SK-N-SH treated with all-trans-retinoic acid at 6 μM for 48 hours (cell line): Measurements from ENCODE around the gene SEMA5B.

Experiments used
- ATAC-seq: fragments of 200-7000 bp; cut with Tn5 transposase; 3 replicates; pipeline ENCODE4 v1.9.1; 2020; ENCODE audit warnings: mild to moderate bottlenecking, moderate library complexity
- ARNTL ChIP-seq: fragments of 450-650 bp; formaldehyde crosslinking; IDR thresholded peaks from 2 replicates; pipeline ENCODE4 v1.5.0; 2020; ENCODE audit warnings: low read depth, mild to moderate bottlenecking, moderate library complexity, borderline replicate concordance
- BACH2 ChIP-seq: fragments of 250-450 bp; sonication (Bioruptor Pico); IDR thresholded peaks from 2 replicates; pipeline ENCODE4 v1.9.0; 2021; ENCODE audit warnings: mild to moderate bottlenecking, borderline replicate concordance
- CSDC2 ChIP-seq: fragments of 250-450 bp; sonication (Bioruptor Pico); IDR thresholded peaks from 2 replicates; pipeline ENCODE4 v1.5.0; 2020; ENCODE audit warnings: mild to moderate bottlenecking, moderate library complexity
- ESRRG ChIP-seq: fragments of 250-450 bp; sonication (Bioruptor Pico); IDR thresholded peaks from 2 replicates; pipeline ENCODE4 v1.6.1; 2021; ENCODE audit warnings: mild to moderate bottlenecking
- GLIS3 ChIP-seq: fragments of 250-450 bp; sonication (Bioruptor Pico); IDR thresholded peaks from 2 replicates; pipeline ENCODE4 v1.5.0; 2020; ENCODE audit warnings: mild to moderate bottlenecking, moderate library complexity
- ISL1 ChIP-seq: fragments of 250-450 bp; sonication (Bioruptor Pico); IDR thresholded peaks from 2 replicates; pipeline ENCODE4 v2.1.2; 2022; ENCODE audit warnings: mild to moderate bottlenecking, moderate library complexity
- OSR1 ChIP-seq: fragments of 250-450 bp; sonication (Bioruptor Pico); IDR thresholded peaks from 2 replicates; pipeline ENCODE4 v1.8.0; 2022; ENCODE audit warnings: moderate library complexity, mild to moderate bottlenecking, inconsistent platforms
- PPARA ChIP-seq: fragments of 250-450 bp; sonication (Bioruptor Pico); IDR thresholded peaks from 2 replicates; pipeline ENCODE4 v1.5.0; 2020; ENCODE audit warnings: mild to moderate bottlenecking, borderline replicate concordance
- RARB ChIP-seq: fragments of 250-450 bp; sonication (Bioruptor Pico); IDR thresholded peaks from 2 replicates; pipeline ENCODE4 v1.8.0; 2021; ENCODE audit warnings: mild to moderate bottlenecking, moderate library complexity
- SNAI2 ChIP-seq: fragments of 250-450 bp; sonication (Bioruptor Pico); IDR thresholded peaks from 2 replicates; pipeline ENCODE4 v1.5.0; 2020; ENCODE audit warnings: mild to moderate bottlenecking, moderate library complexity
- TCF4 ChIP-seq: fragments of 250-450 bp; sonication (Bioruptor Pico); IDR thresholded peaks from 2 replicates; pipeline ENCODE4 v1.8.0; 2021; ENCODE audit warnings: mild to moderate bottlenecking, moderate library complexity, borderline replicate concordance
- TOX ChIP-seq: fragments of 250-450 bp; sonication (Bioruptor Pico); IDR thresholded peaks from 2 replicates; pipeline ENCODE4 v1.8.0; 2021; ENCODE audit warnings: mild to moderate bottlenecking, moderate library complexity, borderline replicate concordance
- ZC3H10 ChIP-seq: fragments of 250-450 bp; sonication (Bioruptor Pico); IDR thresholded peaks from 2 replicates; pipeline ENCODE4 v1.5.1; 2021; ENCODE audit warnings: mild to moderate bottlenecking, moderate library complexity
- ZFP3 ChIP-seq: fragments of 250-450 bp; sonication (Bioruptor Pico); IDR thresholded peaks from 2 replicates; pipeline ENCODE4 v1.5.0; 2020; ENCODE audit warnings: mild to moderate bottlenecking, moderate library complexity
- ZFP30 ChIP-seq: fragments of 450-650 bp; formaldehyde crosslinking; IDR thresholded peaks from 2 replicates; pipeline ENCODE4 v1.5.0; 2022; ENCODE audit warnings: mild to moderate bottlenecking, moderate library complexity
- ZNF565 ChIP-seq: fragments of 450-650 bp; formaldehyde crosslinking; conservative IDR thresholded peaks from 2 replicates; pipeline ENCODE4 v1.5.0; 2020; ENCODE audit warnings: low read depth, mild to moderate bottlenecking, moderate library complexity
- ZNF70 ChIP-seq: fragments of 450-650 bp; formaldehyde crosslinking; IDR thresholded peaks from 2 replicates; pipeline ENCODE4 v1.5.0; 2020; ENCODE audit warnings: mild to moderate bottlenecking, moderate library complexity
- ZNF8 ChIP-seq: fragments of 450-650 bp; formaldehyde crosslinking; IDR thresholded peaks from 2 replicates; pipeline ENCODE4 v1.5.0; 2020; ENCODE audit warnings: mild to moderate bottlenecking, moderate library complexity
- TF ChIP-seq, protein P1 (sequence below): fragments of 250-450 bp; sonication (Bioruptor Pico); IDR thresholded peaks from 2 replicates; pipeline ENCODE4 v1.8.0; 2021; ENCODE audit warnings: low read depth, mild to moderate bottlenecking, moderate library complexity, borderline replicate concordance
- TF ChIP-seq, protein P2 (sequence below): fragments of 250-450 bp; sonication (Bioruptor Pico); IDR thresholded peaks from 2 replicates; pipeline ENCODE4 v1.8.0; 2020; ENCODE audit warnings: mild to moderate bottlenecking, moderate library complexity, borderline replicate concordance
- TF ChIP-seq, protein P3 (sequence below): fragments of 250-450 bp; sonication (Bioruptor Pico); IDR thresholded peaks from 2 replicates; pipeline ENCODE4 v1.5.1; 2020; ENCODE audit warnings: low read depth, mild to moderate bottlenecking, moderate library complexity

SEMA5B gene

DNA sequence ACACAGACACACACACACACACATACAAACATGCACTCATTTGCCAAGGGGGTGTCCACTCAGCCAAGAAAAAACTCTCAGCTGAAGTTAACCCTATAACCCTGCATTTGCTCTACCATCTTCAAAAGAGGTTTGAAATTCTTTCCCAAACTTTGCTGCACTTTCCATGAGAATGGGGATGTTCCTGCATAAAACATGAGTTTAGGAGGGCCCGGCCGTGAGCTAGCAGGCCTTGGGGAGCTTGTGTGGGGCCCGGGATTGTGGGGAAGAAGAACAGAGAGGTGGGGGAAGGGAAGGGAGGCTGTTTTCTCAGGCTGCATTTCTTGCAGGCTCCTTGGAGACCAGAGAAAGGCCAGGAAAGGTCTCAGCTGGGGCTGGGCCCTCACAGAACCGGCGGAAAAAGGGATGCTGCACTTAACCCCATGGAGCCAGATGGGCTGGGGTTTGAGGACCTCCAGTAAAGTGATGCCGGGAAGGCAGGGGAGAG lies 40.8 kb downstream of the SEMA5B start (continued):
- TF ChIP-seq CSDC2 (CRISPR knock-in tag) (no peak), ZNF8 (CRISPR knock-in tag) (no peak), ZC3H10 (CRISPR knock-in tag) (no peak), ISL1 (CRISPR knock-in tag) (no peak), BACH2 (CRISPR knock-in tag) (no peak), OSR1 (CRISPR knock-in tag) (no peak), ZNF565 (CRISPR knock-in tag) (no peak), TCF4 (CRISPR knock-in tag) (no peak)

DNA sequence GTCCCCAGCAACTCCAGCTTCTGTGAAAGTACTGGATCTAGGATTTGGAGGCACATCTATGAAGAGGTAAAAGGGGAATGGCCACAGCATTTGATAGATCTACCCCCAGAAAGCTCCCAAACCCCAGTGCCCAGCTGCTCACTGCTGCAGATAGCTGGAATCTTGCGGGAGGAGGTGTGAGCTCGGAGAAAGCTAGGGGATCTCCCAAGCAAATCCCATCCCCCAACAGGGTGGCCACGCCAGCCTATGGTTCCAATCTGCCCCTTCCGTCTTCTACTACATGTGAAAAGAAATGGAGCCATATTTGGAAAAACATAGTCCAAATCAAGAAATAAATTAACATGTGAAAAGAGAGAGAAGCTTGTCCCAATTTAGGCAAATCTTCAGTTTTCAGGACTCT lies 42.0 kb downstream of the SEMA5B start:
- ATAC-seq = no peak
- TF ChIP-seq ESRRG = no peak
- no peak for TF ChIP-seq CSDC2 (CRISPR knock-in tag)
- no peak for TF ChIP-seq ZNF70 (CRISPR knock-in tag)
- no peak for TF ChIP-seq GLIS3 (CRISPR knock-in tag)
- TF ChIP-seq ZFP3 (CRISPR knock-in tag) = no peak
- no peak for TF ChIP-seq TOX (CRISPR knock-in tag)
- TF ChIP-seq ISL1 (CRISPR knock-in tag) = no peak
- no peak for TF ChIP-seq SNAI2
- TF ChIP-seq ZFP30 (CRISPR knock-in tag) = no peak
- TF ChIP-seq TCF4 (CRISPR knock-in tag) = no peak
- TF ChIP-seq RARB = no peak
- TF ChIP-seq, protein P1, sequence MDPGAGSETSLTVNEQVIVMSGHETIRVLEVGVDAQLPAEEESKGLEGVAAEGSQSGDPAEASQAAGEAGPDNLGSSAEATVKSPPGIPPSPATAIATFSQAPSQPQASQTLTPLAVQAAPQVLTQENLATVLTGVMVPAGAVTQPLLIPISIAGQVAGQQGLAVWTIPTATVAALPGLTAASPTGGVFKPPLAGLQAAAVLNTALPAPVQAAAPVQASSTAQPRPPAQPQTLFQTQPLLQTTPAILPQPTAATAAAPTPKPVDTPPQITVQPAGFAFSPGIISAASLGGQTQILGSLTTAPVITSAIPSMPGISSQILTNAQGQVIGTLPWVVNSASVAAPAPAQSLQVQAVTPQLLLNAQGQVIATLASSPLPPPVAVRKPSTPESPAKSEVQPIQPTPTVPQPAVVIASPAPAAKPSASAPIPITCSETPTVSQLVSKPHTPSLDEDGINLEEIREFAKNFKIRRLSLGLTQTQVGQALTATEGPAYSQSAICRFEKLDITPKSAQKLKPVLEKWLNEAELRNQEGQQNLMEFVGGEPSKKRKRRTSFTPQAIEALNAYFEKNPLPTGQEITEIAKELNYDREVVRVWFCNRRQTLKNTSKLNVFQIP (CRISPR knock-in tag) = no peak
- TF ChIP-seq BACH2 (CRISPR knock-in tag) = no peak
- TF ChIP-seq OSR1 (CRISPR knock-in tag) = no peak
- no peak for TF ChIP-seq ZNF565 (CRISPR knock-in tag)

DNA sequence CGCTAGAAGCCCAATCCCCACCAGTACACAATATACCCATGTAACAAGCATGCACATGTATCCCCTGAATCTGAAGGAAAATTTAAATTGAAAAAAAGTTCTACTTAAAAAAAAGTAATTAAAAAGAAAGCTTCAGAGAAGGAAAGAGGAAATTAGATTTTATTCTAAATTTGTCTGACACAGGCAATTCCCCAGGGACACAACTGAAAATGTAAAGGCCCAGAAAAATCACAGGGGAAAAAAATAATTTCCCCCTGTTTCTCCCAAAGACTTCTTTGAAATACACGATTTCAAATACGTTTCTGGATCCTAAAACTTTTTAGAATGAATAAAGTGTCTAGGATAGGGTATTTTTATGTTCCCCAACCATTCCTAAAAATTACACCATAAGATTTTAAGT lies 42.9 kb downstream of the SEMA5B start:
- TF ChIP-seq, protein P1 (CRISPR knock-in tag) = no peak
- TF ChIP-seq ESRRG (no peak), ZNF565 (CRISPR knock-in tag) (no peak), SNAI2 (no peak)
- no peak for ATAC-seq

DNA sequence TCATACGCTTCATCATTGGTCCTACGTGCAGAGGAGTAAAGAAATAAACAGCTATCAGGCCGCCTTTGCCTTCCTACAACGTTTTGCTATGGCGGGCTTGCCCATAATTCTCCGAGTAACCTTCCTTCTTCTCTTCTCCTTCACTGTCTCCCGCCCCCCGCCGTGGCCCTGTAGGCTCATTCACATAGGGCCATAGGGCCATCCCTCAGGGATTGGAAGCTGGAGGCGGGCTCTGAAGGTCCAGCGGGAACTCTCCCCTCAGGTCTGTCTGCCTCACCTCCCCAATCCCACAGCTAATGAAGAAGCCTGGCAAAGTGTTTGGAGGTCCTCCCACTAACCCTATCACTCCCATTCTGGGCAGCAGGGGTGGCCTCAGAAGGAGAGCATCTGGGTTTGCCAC lies 43.6 kb downstream of the SEMA5B start:
- no peak for TF ChIP-seq SNAI2
- TF ChIP-seq, protein P2, sequence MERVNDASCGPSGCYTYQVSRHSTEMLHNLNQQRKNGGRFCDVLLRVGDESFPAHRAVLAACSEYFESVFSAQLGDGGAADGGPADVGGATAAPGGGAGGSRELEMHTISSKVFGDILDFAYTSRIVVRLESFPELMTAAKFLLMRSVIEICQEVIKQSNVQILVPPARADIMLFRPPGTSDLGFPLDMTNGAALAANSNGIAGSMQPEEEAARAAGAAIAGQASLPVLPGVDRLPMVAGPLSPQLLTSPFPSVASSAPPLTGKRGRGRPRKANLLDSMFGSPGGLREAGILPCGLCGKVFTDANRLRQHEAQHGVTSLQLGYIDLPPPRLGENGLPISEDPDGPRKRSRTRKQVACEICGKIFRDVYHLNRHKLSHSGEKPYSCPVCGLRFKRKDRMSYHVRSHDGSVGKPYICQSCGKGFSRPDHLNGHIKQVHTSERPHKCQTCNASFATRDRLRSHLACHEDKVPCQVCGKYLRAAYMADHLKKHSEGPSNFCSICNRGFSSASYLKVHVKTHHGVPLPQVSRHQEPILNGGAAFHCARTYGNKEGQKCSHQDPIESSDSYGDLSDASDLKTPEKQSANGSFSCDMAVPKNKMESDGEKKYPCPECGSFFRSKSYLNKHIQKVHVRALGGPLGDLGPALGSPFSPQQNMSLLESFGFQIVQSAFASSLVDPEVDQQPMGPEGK (CRISPR knock-in tag) = no peak
- TF ChIP-seq TOX (CRISPR knock-in tag) = no peak
- TF ChIP-seq PPARA = no peak
- no peak for TF ChIP-seq ARNTL (CRISPR knock-in tag)
- TF ChIP-seq ZNF70 (CRISPR knock-in tag) = no peak
- no peak for TF ChIP-seq BACH2 (CRISPR knock-in tag)
- no peak for TF ChIP-seq ESRRG
- TF ChIP-seq, protein P1 (CRISPR knock-in tag) = no peak
- TF ChIP-seq ZNF565 (CRISPR knock-in tag) = no peak
- no peak for TF ChIP-seq CSDC2 (CRISPR knock-in tag)
- TF ChIP-seq ISL1 (CRISPR knock-in tag) = no peak
- TF ChIP-seq, protein P3, sequence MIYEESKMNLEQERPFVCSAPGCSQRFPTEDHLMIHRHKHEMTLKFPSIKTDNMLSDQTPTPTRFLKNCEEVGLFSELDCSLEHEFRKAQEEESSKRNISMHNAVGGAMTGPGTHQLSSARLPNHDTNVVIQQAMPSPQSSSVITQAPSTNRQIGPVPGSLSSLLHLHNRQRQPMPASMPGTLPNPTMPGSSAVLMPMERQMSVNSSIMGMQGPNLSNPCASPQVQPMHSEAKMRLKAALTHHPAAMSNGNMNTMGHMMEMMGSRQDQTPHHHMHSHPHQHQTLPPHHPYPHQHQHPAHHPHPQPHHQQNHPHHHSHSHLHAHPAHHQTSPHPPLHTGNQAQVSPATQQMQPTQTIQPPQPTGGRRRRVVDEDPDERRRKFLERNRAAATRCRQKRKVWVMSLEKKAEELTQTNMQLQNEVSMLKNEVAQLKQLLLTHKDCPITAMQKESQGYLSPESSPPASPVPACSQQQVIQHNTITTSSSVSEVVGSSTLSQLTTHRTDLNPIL (CRISPR knock-in tag) = no peak
- no peak for TF ChIP-seq TCF4 (CRISPR knock-in tag)
- ATAC-seq = no peak
